ENCODE results near the gene HSD17B13. TPM values are rescaled to one million over a fixed set of nuclear protein-coding genes. Genes with fewer than 3 reads are reported as not detected.

The HSD17B13 gene
- total RNA-seq: 10 to 100 TPM in 1 of 2 donors, under 1 TPM in 1; 0.66 to 19.7 TPM

- 51 to 65% methylated on average over 2 of the region's 2 CpGs for WGBS, 2 donors
- intact Hi-C loops (cut with DNase I): no loop called here
- H3K27ac ChIP-seq: no peak within 1 kb of the TSS
- no peak within 1 kb of the TSS for H3K4me3 ChIP-seq
- no peaks in the 10 kb centered on the region for H3K4me1 ChIP-seq
- no peaks in the 10 kb centered on the region for H3K9me3 ChIP-seq
- no peaks in the 10 kb centered on the region for H3K36me3 ChIP-seq (replicated peaks in 1 of 2; ENCODE audit: insufficient read depth in 1 of 2, low read depth in 2 of 2)
- TF ChIP-seq POLR2A (IDR thresholded peaks at IDR 0.05) (no peak), CTCF (IDR thresholded peaks at IDR 0.05) (no peak)
- H3K27me3 ChIP-seq: no peaks in the 10 kb centered on the region
- DNase-seq (peak in 2 of 4 donors; percentile 14 to 57), ATAC-seq (no peak)
These were observed at the start of gene HSD17B13 for GRCh38 chr4:87322754-87323153. HSD17B13 (minus strand) TSS chr4:87322882; CDS start chr4:87322841, 41 bp downstream.

- Histone ChIP-seq H3K4me1 (peaks cover 12% of the 10 kb centered on the region), H3K27me3 (no peaks in the 10 kb centered on the region), H3K27ac (no peak overlapping the region), H3K4me3 (no peak overlapping the region), H3K9me3 (no peaks in the 10 kb centered on the region), H3K36me3 (replicated peaks in 1 of 2; ENCODE audit: insufficient read depth in 1 of 2, low read depth in 2 of 2) (peaks cover 0 to 23% of the 10 kb centered on the region in 2 donors)
- intact Hi-C loops (cut with DNase I): no loop called here
- ATAC-seq: no peak
- TF ChIP-seq CTCF (IDR thresholded peaks at IDR 0.05) (no peak), POLR2A (IDR thresholded peaks at IDR 0.05) (no peak)
- no peak for DNase-seq
- 53 to 71% methylated on average over 2 of the region's 2 CpGs for WGBS, 2 donors
These were observed 47.4 kb upstream of the HSD17B13 start for GRCh38 chr4:87370068-87370467.

GRCh38 chr4:87366521-87367162 lies 44.0 kb upstream of the HSD17B13 start:
- DNase-seq: no peak

GRCh38 chr4:87365348-87365747 lies 42.7 kb upstream of the HSD17B13 start:
- Histone ChIP-seq H3K9me3 (no peaks in the 10 kb centered on the region), H3K27ac (no peak overlapping the region), H3K27me3 (no peaks in the 10 kb centered on the region), H3K36me3 (replicated peaks in 1 of 2; ENCODE audit: insufficient read depth in 1 of 2, low read depth in 2 of 2) (no peaks in the 10 kb centered on the region), H3K4me3 (no peak overlapping the region), H3K4me1 (peaks cover 37% of the 10 kb centered on the region)
- no peak for ATAC-seq
- TF ChIP-seq POLR2A (IDR thresholded peaks at IDR 0.05): no peak
- TF ChIP-seq CTCF (IDR thresholded peaks at IDR 0.05): no peak
- 18 to 25% methylated on average over 1 of the region's 1 CpG for WGBS, 2 donors
- DNase-seq: no peak
- intact Hi-C loops (cut with DNase I): no loop called here

More at GRCh38 chr4:87366521-87367162, 44.0 kb upstream of the HSD17B13 start:
- intact Hi-C loops (cut with DNase I): no loop called here
- no peak for ATAC-seq
- Histone ChIP-seq H3K27ac (no peak overlapping the region), H3K4me1 (peaks cover 28% of the 10 kb centered on the region), H3K9me3 (no peaks in the 10 kb centered on the region), H3K27me3 (no peaks in the 10 kb centered on the region), H3K36me3 (replicated peaks in 1 of 2; ENCODE audit: insufficient read depth in 1 of 2, low read depth in 2 of 2) (peaks cover 0 to 7% of the 10 kb centered on the region in 2 donors), H3K4me3 (no peak overlapping the region)
- WGBS, 2 donors: 74% methylated on average over 2 of the region's 2 CpGs
- TF ChIP-seq CTCF (IDR thresholded peaks at IDR 0.05) (no peak), POLR2A (IDR thresholded peaks at IDR 0.05) (no peak)

GRCh38 chr4:87363552-87363951 lies 40.9 kb upstream of the HSD17B13 start:
- intact Hi-C loops (cut with DNase I): no loop called here
- WGBS, 2 donors: 93 to 94% methylated on average over 2 of the region's 2 CpGs
- Histone ChIP-seq H3K9me3 (no peaks in the 10 kb centered on the region), H3K4me1 (peaks cover 54% of the 10 kb centered on the region), H3K4me3 (no peak overlapping the region), H3K36me3 (replicated peaks in 1 of 2; ENCODE audit: insufficient read depth in 1 of 2, low read depth in 2 of 2) (no peaks in the 10 kb centered on the region), H3K27ac (peak overlapping the region in 1 of 4 donors; percentile 22), H3K27me3 (no peaks in the 10 kb centered on the region)
- no peak for ATAC-seq
- DNase-seq: no peak
- TF ChIP-seq POLR2A (IDR thresholded peaks at IDR 0.05): no peak
- no peak for TF ChIP-seq CTCF (IDR thresholded peaks at IDR 0.05)
